Calu3 (cell line): ENCODE data around the gene FRK. TPM values are rescaled to one million over a fixed set of nuclear protein-coding genes. Genes with fewer than 3 reads are reported as not detected.

Experiments
- BruUV-seq: library from RNA; stranded (reverse); fragments of 400-500 nt; replicated peaks from 2 replicates; lab custom pipeline; 2021; lab: Mats Ljungman, UMichigan
- CTCF ChIA-PET: fragments of 300-600 bp; sonication (Branson Sonifier 250); formaldehyde crosslinking; loops from one replicate; lab custom pipeline; 2022; ENCODE audit warnings: antibody characterized with exemption; lab: Charles Lee
- DNase-seq: peaks from one replicate; pipeline ENCODE4 v3.0.0; 2022
- H3K27ac Mint-ChIP-seq: one replicate; pipeline ENCODE4 v1.8.0; 2022; ENCODE audit warnings: mixed read lengths; ENCODE audit not compliant: unreplicated experiment
- H3K27me3 Mint-ChIP-seq: one replicate; pipeline ENCODE4 v1.8.0; 2022; ENCODE audit warnings: mixed read lengths; ENCODE audit not compliant: unreplicated experiment
- H3K36me3 Mint-ChIP-seq: one replicate; pipeline ENCODE4 v1.8.0; 2022; ENCODE audit warnings: mild to moderate bottlenecking, moderate library complexity, mixed read lengths; ENCODE audit not compliant: insufficient read depth, unreplicated experiment
- H3K4me1 Mint-ChIP-seq: one replicate; pipeline ENCODE4 v1.8.0; 2022; ENCODE audit warnings: mild to moderate bottlenecking, low read depth, mixed read lengths; ENCODE audit not compliant: unreplicated experiment
- H3K4me3 Mint-ChIP-seq: one replicate; pipeline ENCODE4 v1.8.0; 2022; ENCODE audit warnings: mild to moderate bottlenecking, low read depth, moderate library complexity, mixed read lengths; ENCODE audit not compliant: unreplicated experiment
- H3K9me3 Mint-ChIP-seq: one replicate; pipeline ENCODE4 v1.8.0; 2022; ENCODE audit warnings: low read depth, mixed read lengths; ENCODE audit not compliant: unreplicated experiment
- intact Hi-C: fragments of 100-400 bp; cut with micrococcal nuclease; formaldehyde crosslinking; loops from one replicate; pipeline ENCODE4 v1.10.0; 2022; ENCODE audit not compliant: unreplicated experiment
- total RNA-seq: library from RNA; stranded (reverse); gene quantifications from 2 replicates; pipeline ENCODE4 v1.2.3, GENCODE V29; 2022
- TF ChIP-seq, protein P1 (sequence below): fragments of 200-600 bp; IDR thresholded peaks from one replicate; pipeline ENCODE4 v1.8.0; 2022; ENCODE audit warnings: antibody characterized with exemption; ENCODE audit not compliant: unreplicated experiment

Gene FRK
- total RNA-seq, 1 experiment from 2014 or later = 21.2 TPM

- BruUV-seq = no TSS peak
- no peaks in the 10 kb centered on the region for H3K36me3 Mint-ChIP-seq
- no peak for DNase-seq
- CTCF ChIA-PET = interaction anchor here (1.1 kb wide), 1 partner anchor 28 kb away, joined by 4 read pairs; no protein-coding TSS in a partner anchor
- no peaks in the 10 kb centered on the region for H3K27me3 Mint-ChIP-seq
- peaks cover 22% of the 10 kb centered on the region for H3K4me1 Mint-ChIP-seq
- intact Hi-C loops = no loop called here
- TF ChIP-seq, protein P1, sequence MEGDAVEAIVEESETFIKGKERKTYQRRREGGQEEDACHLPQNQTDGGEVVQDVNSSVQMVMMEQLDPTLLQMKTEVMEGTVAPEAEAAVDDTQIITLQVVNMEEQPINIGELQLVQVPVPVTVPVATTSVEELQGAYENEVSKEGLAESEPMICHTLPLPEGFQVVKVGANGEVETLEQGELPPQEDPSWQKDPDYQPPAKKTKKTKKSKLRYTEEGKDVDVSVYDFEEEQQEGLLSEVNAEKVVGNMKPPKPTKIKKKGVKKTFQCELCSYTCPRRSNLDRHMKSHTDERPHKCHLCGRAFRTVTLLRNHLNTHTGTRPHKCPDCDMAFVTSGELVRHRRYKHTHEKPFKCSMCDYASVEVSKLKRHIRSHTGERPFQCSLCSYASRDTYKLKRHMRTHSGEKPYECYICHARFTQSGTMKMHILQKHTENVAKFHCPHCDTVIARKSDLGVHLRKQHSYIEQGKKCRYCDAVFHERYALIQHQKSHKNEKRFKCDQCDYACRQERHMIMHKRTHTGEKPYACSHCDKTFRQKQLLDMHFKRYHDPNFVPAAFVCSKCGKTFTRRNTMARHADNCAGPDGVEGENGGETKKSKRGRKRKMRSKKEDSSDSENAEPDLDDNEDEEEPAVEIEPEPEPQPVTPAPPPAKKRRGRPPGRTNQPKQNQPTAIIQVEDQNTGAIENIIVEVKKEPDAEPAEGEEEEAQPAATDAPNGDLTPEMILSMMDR = no peak
- no peak overlapping the region for H3K27ac Mint-ChIP-seq
- peaks cover 2% of the 10 kb centered on the region for H3K9me3 Mint-ChIP-seq
- no peak overlapping the region for H3K4me3 Mint-ChIP-seq
Measured at GRCh38 chr6:115986026-115986425, 74.7 kb downstream of the FRK start.

DNA sequence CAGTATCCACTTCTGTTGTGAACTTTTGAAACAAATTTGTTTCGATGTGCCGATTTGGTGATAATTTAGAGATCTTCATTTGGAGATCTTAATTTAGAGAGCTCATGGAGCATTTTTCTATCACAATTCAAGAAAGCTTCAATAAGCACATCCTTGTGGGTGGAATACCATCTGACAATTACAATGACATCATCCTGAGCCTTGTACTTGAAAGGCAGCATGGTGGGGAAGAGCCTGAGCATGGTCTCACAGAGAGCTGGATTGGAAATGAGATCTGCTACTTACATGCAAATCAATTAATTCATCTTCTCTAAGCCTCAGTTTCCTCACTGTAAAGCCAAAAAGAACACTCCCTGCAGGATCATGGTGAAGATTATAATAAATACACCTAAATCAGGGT, 75.9 kb downstream of the FRK start:
- no TSS peak for BruUV-seq
- Mint-ChIP-seq H3K27ac (no peak overlapping the region), H3K4me1 (peaks cover 22% of the 10 kb centered on the region), H3K9me3 (no peaks in the 10 kb centered on the region), H3K36me3 (no peaks in the 10 kb centered on the region), H3K27me3 (no peaks in the 10 kb centered on the region), H3K4me3 (no peak overlapping the region)
- no peak for DNase-seq
- TF ChIP-seq, protein P1 = no peak
- intact Hi-C loops = no loop called here
- CTCF ChIA-PET = interaction anchor here (0.7 kb wide), 1 partner anchor 1661 kb away, joined by 3 read pairs; no protein-coding TSS in a partner anchor

- no TSS peak for BruUV-seq
- TF ChIP-seq, protein P1 = no peak
- intact Hi-C loops = no loop called here
- Mint-ChIP-seq H3K27me3 (no peaks in the 10 kb centered on the region), H3K4me1 (peaks cover 22% of the 10 kb centered on the region), H3K9me3 (no peaks in the 10 kb centered on the region), H3K4me3 (no peak overlapping the region), H3K27ac (no peak overlapping the region), H3K36me3 (no peaks in the 10 kb centered on the region)
- DNase-seq = no peak
- CTCF ChIA-PET = no interaction called here
Measured at GRCh38 chr6:115983998-115984397, 76.7 kb downstream of the FRK start.

- no TSS peak for BruUV-seq
- TF ChIP-seq, protein P1 = no peak
- H3K36me3 Mint-ChIP-seq = no peaks in the 10 kb centered on the region
- no peak for DNase-seq
- peaks cover 22% of the 10 kb centered on the region for H3K4me1 Mint-ChIP-seq
- CTCF ChIA-PET = no interaction called here
- H3K27me3 Mint-ChIP-seq = no peaks in the 10 kb centered on the region
- intact Hi-C loops = no loop called here
- H3K9me3 Mint-ChIP-seq = no peaks in the 10 kb centered on the region
- H3K4me3 Mint-ChIP-seq = no peak overlapping the region
- H3K27ac Mint-ChIP-seq = no peak overlapping the region
Measured at GRCh38 chr6:115982453-115982852, 78.2 kb downstream of the FRK start.
